ENCODE measurements around the gene SGK2. TPM values are rescaled to one million over a fixed set of nuclear protein-coding genes. Genes with fewer than 3 reads are reported as not detected.

Gene SGK2
- total and polyA plus RNA-seq, 2 experiments from 2014 or later: 0.42 TPM; not detected in 1

- no peak overlapping the region for H3K4me3 Mint-ChIP-seq
- H3K27ac ChIP-seq (ENCODE audit: low read depth): no peak overlapping the region
- H3K4me1 Mint-ChIP-seq: peaks cover 11% of the 10 kb centered on the region; the same call in 2 of the 3 replicates
- H3K27ac Mint-ChIP-seq: no peak overlapping the region
- H3K27me3 ChIP-seq (ENCODE audit: insufficient read depth): no peaks in the 10 kb centered on the region
- H3F3A ChIP-seq (replicated peaks; ENCODE audit: low read depth): no peaks in the 10 kb centered on the region
- H3K36me3 Mint-ChIP-seq (ENCODE audit: low read depth): no peaks in the 10 kb centered on the region
- H3K4me1 ChIP-seq (ENCODE audit: insufficient read depth): 0 out of 2 replicates have a peak, but pooled peaks cover 8% of the 10 kb centered on the region
- H3K9me3 Mint-ChIP-seq: no peaks in the 10 kb centered on the region
- no peak overlapping the region for H3K4me2 ChIP-seq
- no peaks in the 10 kb centered on the region for H3K79me2 ChIP-seq (replicated peaks; ENCODE audit: insufficient read depth)
- H2AFZ ChIP-seq: no peak overlapping the region
- no peaks in the 10 kb centered on the region for H3K36me3 ChIP-seq (ENCODE audit: insufficient read depth)
- H3K9me2 ChIP-seq (ENCODE audit: insufficient read depth): no peaks in the 10 kb centered on the region
- DNase-seq (ENCODE audit: low spot score): no peak
- no peaks in the 10 kb centered on the region for H4K20me1 ChIP-seq (replicated peaks; ENCODE audit: insufficient read depth)
- no peak for ATAC-seq
- TF ChIP-seq ETS1 (IDR thresholded peaks at IDR 0.05) (no peak), ZNF462 (CRISPR knock-in tag; IDR thresholded peaks at IDR 0.05) (no peak), POLR2AphosphoS5 (IDR thresholded peaks at IDR 0.05; ENCODE audit: low read depth) (no peak), JUNB (IDR thresholded peaks at IDR 0.05; ENCODE audit: unreplicated experiment) (no peak), STAT1 (IDR thresholded peaks at IDR 0.05; ENCODE audit: unreplicated experiment) (no peak), CTCF (conservative IDR thresholded peaks at IDR 0.05; ENCODE audit: low read depth in 2 of 2) (no peak), EZH2phosphoT487 (IDR thresholded peaks at IDR 0.05; ENCODE audit: unreplicated experiment) (no peak)
- peaks cover 4% of the 10 kb centered on the region for H3K27me3 Mint-ChIP-seq (ENCODE audit: insufficient read depth, low read depth, poor library complexity)
- H3K4me3 ChIP-seq: no peak overlapping the region
Observed at GRCh38 chr20:43583133-43583864, 24.5 kb downstream of the SGK2 start.

All from GM23338 (cell line).